Calu3 (cell line): Measurements from ENCODE around the gene C4orf50. TPM values are rescaled to one million over a fixed set of nuclear protein-coding genes. Genes with fewer than 3 reads are reported as not detected.

Source experiments
- BruUV-seq: library from RNA; stranded (reverse); fragments of 400-500 nt; replicated peaks from 2 replicates; lab custom pipeline; 2021; lab: Mats Ljungman, UMichigan
- CTCF ChIA-PET: fragments of 300-600 bp; sonication (Branson Sonifier 250); formaldehyde crosslinking; loops from one replicate; lab custom pipeline; 2022; ENCODE audit warnings: antibody characterized with exemption; lab: Charles Lee
- DNase-seq: peaks from one replicate; pipeline ENCODE4 v3.0.0; 2022
- H3K27ac Mint-ChIP-seq: one replicate; pipeline ENCODE4 v1.8.0; 2022; ENCODE audit warnings: mixed read lengths; ENCODE audit not compliant: unreplicated experiment
- H3K27me3 Mint-ChIP-seq: one replicate; pipeline ENCODE4 v1.8.0; 2022; ENCODE audit warnings: mixed read lengths; ENCODE audit not compliant: unreplicated experiment
- H3K36me3 Mint-ChIP-seq: one replicate; pipeline ENCODE4 v1.8.0; 2022; ENCODE audit warnings: mild to moderate bottlenecking, moderate library complexity, mixed read lengths; ENCODE audit not compliant: insufficient read depth, unreplicated experiment
- H3K4me1 Mint-ChIP-seq: one replicate; pipeline ENCODE4 v1.8.0; 2022; ENCODE audit warnings: mild to moderate bottlenecking, low read depth, mixed read lengths; ENCODE audit not compliant: unreplicated experiment
- H3K4me3 Mint-ChIP-seq: one replicate; pipeline ENCODE4 v1.8.0; 2022; ENCODE audit warnings: mild to moderate bottlenecking, low read depth, moderate library complexity, mixed read lengths; ENCODE audit not compliant: unreplicated experiment
- H3K9me3 Mint-ChIP-seq: one replicate; pipeline ENCODE4 v1.8.0; 2022; ENCODE audit warnings: low read depth, mixed read lengths; ENCODE audit not compliant: unreplicated experiment
- intact Hi-C: fragments of 100-400 bp; cut with micrococcal nuclease; formaldehyde crosslinking; loops from one replicate; pipeline ENCODE4 v1.10.0; 2022; ENCODE audit not compliant: unreplicated experiment
- total RNA-seq: library from RNA; stranded (reverse); gene quantifications from 2 replicates; pipeline ENCODE4 v1.2.3, GENCODE V29; 2022
- TF ChIP-seq, protein P1 (sequence below): fragments of 200-600 bp; IDR thresholded peaks from one replicate; pipeline ENCODE4 v1.8.0; 2022; ENCODE audit warnings: antibody characterized with exemption; ENCODE audit not compliant: unreplicated experiment

Gene C4orf50
- total RNA-seq, 1 experiment from 2014 or later, result not detected

DNA sequence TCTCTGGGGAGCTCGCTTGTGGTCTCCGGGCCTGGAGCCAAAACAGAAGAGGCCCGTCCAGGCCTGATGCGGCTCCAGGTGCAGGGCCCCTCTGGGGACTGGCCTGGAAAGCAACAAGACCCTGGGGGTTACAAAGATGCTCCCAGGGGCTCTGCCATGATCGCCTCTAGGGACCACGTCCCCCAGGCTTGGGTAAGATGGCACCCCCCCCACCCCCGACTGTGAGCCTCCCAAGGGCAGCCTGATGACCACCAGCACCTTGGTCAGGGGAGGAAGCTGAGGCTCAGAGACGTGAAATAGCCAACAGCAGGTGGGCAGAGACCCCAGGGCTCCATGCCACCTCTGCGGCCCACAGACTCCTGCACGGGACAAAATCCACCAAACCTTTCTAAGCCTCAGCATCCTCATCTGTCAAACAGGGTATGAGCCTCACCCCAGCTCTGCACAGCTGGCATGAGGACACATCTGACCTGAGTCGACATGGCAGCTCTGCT lies 25.4 kb downstream of the C4orf50 start:
- no peak for DNase-seq
- CTCF ChIA-PET, result no interaction called here
- intact Hi-C loops, result no loop called here

DNA sequence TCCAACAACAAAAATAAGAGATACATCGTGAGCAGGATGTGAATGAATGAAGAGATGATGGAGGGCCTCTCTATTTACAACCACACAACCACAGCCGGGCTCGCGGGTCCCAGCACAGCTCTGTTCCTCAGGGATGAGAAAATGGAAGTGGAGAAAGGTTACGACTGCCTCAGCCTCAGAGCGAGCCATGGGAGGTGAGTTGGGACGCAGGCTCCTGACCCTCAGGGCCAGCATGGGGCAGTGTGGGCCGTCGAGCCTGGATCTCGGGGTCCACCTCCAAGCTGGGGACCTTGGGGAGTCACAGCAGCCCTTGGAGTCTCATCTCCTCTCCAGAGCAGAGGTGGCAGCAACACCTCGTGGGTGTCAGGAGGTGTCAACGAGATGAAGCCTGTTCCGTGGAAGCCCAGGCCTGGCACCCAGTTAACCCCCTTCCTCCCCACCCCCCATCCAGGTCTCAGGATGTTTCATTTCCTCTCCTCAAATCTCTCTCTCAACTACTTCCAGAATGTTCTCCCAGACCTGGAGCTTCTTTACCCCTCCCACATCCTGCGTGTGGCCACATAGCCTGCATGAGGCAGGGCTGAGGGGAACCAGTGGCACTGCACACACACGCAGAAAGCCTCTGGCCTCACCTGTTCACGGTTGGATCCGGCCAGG lies 25.9 kb downstream of the C4orf50 start:
- CTCF ChIA-PET, result no interaction called here
- H3K27me3 Mint-ChIP-seq, result peaks cover 39% of the 10 kb centered on the region

More for the DNA sequence above, 25.4 kb downstream of the C4orf50 start:
- H3K27me3 Mint-ChIP-seq, result peaks cover 40% of the 10 kb centered on the region
- H3K36me3 Mint-ChIP-seq, result no peaks in the 10 kb centered on the region
- H3K27ac Mint-ChIP-seq, result no peak overlapping the region
- TF ChIP-seq, protein P1, sequence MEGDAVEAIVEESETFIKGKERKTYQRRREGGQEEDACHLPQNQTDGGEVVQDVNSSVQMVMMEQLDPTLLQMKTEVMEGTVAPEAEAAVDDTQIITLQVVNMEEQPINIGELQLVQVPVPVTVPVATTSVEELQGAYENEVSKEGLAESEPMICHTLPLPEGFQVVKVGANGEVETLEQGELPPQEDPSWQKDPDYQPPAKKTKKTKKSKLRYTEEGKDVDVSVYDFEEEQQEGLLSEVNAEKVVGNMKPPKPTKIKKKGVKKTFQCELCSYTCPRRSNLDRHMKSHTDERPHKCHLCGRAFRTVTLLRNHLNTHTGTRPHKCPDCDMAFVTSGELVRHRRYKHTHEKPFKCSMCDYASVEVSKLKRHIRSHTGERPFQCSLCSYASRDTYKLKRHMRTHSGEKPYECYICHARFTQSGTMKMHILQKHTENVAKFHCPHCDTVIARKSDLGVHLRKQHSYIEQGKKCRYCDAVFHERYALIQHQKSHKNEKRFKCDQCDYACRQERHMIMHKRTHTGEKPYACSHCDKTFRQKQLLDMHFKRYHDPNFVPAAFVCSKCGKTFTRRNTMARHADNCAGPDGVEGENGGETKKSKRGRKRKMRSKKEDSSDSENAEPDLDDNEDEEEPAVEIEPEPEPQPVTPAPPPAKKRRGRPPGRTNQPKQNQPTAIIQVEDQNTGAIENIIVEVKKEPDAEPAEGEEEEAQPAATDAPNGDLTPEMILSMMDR, result no peak
- no peak overlapping the region for H3K4me3 Mint-ChIP-seq
- no peaks in the 10 kb centered on the region for H3K4me1 Mint-ChIP-seq
- no peaks in the 10 kb centered on the region for H3K9me3 Mint-ChIP-seq
- no TSS peak for BruUV-seq

DNA sequence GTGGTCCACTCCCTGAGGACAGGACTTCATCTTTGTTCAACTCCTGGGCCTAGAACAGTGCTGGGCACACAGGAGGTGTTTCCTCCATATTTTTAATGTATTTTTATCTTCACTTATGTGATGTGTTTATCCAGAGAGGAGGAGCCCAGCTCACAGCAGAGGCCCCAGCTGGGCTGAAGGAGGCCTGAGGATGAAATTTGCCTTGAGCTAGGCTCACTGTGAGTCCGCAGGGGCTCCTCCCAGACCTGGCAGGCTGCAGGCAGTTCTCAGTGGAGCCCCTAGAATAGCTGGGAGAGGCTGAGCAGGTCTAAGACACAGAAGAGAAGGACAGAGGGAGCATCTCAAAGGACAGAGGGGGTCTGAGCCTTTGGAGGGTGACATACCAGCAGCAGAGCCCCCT lies 26.8 kb downstream of the C4orf50 start:
- CTCF ChIA-PET, result no interaction called here
- no peak overlapping the region for H3K27ac Mint-ChIP-seq
- H3K27me3 Mint-ChIP-seq, result peaks cover 30% of the 10 kb centered on the region
- no peak for DNase-seq
- intact Hi-C loops, result no loop called here
- no peaks in the 10 kb centered on the region for H3K9me3 Mint-ChIP-seq
- TF ChIP-seq, protein P1, result no peak
- BruUV-seq, result no TSS peak
- H3K36me3 Mint-ChIP-seq, result no peaks in the 10 kb centered on the region
- no peak overlapping the region for H3K4me3 Mint-ChIP-seq
- no peaks in the 10 kb centered on the region for H3K4me1 Mint-ChIP-seq

More for the DNA sequence above, 25.9 kb downstream of the C4orf50 start:
- Mint-ChIP-seq H3K4me3 (no peak overlapping the region), H3K27ac (no peak overlapping the region), H3K36me3 (no peaks in the 10 kb centered on the region), H3K9me3 (no peaks in the 10 kb centered on the region), H3K4me1 (no peaks in the 10 kb centered on the region)
- intact Hi-C loops, result no loop called here
- TF ChIP-seq, protein P1, result no peak
- no peak for DNase-seq
- no TSS peak for BruUV-seq

DNA sequence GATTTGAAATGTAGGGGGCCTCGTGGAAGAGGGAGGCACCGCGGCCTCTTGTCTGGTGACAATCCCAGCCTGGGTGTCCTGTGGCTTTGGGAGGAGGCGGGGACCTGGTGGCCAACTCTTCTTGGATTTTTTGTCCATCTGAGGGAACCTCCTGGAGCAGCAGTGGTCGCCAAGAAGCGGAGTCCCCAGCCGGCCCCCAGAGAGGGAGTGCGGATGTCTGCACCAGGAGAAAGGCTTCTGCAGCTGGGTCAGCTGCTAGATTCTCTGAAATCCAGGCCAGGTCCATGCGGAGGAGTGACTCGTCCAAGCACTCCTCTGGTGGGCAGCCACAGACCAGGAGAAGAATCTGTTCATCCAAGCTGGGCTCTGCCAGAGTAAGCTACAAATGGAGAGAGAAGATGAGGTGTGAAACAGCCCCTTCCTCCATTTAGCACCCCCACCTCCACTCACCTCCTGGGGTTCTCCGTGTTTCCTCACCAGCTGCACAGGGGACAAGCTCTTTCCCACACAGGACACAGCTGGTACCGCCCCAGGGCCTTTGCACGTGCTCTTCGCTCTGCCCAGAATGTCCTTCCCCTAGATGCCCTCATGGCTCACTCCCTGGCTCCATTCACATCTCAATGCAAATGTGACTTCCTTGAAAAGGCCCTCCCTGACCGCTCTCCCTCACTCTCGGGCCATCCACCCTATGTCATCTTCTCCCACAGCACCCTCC lies 27.6 kb downstream of the C4orf50 start:
- DNase-seq, result no peak
- CTCF ChIA-PET, result no interaction called here
- no TSS peak for BruUV-seq
- intact Hi-C loops, result no loop called here
- no peaks in the 10 kb centered on the region for H3K9me3 Mint-ChIP-seq
- H3K4me3 Mint-ChIP-seq, result no peak overlapping the region
- no peaks in the 10 kb centered on the region for H3K4me1 Mint-ChIP-seq
- TF ChIP-seq, protein P1, result no peak
- H3K27ac Mint-ChIP-seq, result no peak overlapping the region
- peaks cover 23% of the 10 kb centered on the region for H3K27me3 Mint-ChIP-seq
- H3K36me3 Mint-ChIP-seq, result no peaks in the 10 kb centered on the region
